ENCODE results near the gene S100A5.
A peak's percentile ranks its signal among the peaks of the same experiment; 100 is the strongest.
"Not testable (repeated sequence)": the region's sequence is repeated elsewhere in the genome, so short reads cannot be mapped to it uniquely, and the experiment has no call there.

S100A5 gene

DNA sequence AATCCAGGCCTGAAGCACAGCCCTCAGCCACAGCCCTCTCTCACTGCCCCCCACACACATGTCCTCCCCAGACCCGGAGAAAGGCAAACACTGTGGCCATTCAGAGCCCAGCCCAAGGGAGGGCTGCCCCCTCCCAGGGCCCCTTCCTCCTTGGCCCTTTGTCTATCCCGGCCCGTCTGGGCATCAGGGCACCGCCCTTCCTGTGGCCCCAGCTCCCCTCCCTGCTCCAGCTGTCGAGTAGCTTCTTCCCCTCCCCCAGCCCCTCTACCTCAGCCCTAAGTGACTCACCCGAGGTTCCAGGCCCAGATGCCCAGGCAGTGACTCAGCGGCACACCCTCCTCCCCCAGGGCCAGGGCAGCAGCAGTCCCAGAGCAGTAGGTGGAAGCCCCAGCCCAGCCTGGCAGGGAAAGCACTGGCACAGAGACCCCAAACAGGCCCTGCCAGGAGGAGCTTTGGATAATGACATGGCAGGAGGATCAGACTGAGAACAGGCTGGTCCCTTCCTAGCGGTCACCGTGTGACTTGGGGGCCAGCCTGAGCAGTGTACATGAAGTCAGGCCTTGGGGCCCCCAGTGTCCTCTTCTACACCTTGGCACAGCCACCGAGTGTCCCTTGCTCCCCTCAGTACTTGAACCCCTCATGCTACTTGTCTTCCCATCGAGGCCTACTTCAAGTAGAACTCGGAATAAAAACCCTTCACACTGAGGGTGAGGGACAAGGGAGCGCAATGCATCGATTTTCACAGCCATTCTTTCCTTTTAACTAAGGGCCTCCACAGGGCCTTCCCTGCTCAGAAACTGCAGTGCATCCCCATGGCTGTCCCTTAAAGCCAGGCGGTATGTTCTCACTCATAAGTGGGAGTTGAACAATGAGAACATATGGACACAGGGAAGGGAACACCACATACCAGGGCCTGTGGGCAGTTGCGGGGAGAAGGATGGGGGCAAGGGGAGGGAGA lies 26.0 kb upstream of the S100A5 start:
- peak; percentile 84 for DNase-seq

DNA sequence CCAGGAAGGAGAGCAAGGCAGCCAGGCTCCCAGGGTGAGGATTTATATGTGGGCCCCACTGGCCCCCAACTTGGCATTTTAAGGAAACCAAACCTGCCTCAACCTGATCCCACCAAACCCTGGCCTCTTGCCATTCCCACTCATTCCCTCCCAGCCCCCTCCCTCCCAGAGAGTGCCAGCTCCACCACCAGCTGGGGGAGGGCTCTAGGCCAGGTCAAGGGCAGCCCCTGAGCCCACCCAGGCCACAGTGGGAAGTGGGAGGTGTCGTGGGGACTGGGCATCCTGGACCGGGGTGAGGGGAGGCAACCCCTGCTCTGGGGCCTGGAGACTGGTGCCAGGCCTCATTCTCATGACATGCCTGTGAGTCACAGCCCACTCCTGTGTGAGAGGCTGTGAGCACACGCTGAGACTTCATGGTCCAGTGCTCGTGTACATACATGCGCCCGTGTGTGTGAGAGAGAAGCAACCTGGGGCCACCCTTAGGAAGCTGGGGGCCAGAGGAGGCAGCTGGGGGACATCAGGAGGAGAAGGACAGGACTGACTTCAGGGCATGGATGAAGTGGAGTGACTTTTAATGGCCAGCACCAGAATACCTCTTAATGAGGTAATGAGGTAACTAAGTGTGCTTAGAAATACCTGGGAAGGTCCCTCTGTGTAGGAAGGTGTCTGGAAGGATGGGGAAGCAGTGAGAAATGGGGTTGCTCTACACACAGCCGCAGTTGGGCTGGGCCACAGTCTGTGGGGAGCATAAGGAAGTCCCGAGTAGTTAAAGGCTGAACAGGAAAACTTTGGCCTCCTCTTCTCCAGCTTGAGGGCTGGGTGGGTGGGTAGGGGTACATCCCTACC lies 25.0 kb upstream of the S100A5 start, which contains the start of gene S100A2:
Gene S100A2, minus strand, starts transcription at position 316 of the 846 bp plus-strand sequence. CDS start 1,967 bp downstream, outside the sequence.
- DNase-seq = peak; percentile 89

DNA sequence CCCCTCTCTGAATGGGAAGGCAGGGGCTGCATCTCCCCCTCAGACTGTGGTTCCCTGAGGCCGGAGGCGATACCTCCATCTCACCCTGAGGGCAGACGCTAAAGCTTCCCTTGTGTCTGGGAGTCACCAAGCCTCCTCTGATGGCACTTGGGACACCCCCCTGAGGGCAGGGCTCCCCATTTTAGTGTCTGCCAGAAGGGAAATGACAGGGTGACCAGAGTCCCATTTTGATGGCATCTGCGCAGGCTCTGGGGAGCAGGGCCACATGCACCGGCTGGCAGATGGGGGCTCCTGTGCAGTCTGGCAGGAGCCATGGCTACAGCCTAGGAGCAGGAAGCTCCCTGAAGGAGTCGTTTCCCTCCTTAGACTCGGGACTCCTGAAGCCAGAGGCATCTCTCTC lies 23.3 kb upstream of the S100A5 start:
- DNase-seq = no peak

DNA sequence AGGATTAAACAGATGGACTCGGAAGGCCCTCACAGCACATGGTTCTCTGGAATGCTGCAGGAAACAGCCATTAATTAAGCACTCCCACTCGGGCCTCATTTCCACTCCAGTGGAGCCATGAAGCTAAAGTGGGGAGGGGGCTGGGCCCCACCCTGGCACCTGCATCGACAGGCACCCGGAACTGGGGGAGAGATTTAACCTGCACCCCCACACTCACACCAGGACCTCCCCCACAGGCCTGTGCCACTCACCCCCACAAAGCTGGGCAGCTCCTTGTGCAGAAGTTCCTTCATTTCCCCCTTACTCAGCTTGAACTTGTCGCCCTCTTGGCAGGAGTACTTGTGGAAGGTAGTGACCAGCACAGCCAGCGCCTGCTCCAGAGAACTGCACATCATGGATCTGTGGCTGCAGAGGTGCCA lies 22.8 kb upstream of the S100A5 start:
- no peak for DNase-seq

DNA sequence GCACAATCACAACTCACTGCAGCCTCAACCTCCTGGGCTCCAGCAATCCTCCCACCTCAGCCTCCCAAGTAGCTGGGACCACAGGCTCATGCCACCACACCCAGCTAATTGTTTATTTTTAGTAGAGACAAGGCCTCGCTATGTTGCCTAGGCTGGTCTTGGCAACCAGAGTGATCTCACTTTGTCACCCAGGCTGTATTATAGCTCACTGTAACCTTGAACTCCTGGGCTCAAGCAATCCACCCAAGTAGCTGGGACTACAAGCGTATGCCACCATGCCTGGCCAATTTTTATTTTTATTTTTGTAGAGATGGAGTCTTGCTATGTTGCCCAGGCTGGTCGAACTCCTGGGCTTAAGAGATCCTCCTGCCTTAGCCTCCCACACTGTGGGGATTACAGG lies 21.3 kb upstream of the S100A5 start:
- DNase-seq = not testable (repeated sequence)

DNA sequence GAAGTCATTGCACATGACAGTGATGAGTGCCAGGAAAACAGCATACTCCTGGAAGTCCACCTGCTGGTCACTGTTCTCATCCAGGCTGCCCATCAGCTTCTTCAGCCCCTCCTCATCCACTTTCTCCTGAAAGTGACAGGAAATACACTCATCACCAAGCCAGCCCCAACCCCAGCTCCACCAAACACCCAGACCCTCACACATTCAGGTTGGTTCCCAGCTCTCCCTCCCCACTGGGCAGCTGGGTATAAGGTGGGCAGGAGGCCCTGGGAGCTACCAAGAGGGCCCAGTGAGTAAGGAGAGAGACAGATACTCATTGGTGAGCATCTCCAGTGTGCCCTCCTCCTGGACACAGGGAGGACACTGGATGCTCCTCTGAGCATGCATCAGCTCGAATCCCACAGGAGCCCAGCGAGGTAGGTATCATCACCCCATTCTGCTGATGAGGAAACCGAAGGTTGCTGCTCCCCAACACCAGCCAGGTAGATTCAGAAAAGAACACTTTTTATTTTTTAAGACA lies 20.8 kb upstream of the S100A5 start:
- no peak for DNase-seq

DNA sequence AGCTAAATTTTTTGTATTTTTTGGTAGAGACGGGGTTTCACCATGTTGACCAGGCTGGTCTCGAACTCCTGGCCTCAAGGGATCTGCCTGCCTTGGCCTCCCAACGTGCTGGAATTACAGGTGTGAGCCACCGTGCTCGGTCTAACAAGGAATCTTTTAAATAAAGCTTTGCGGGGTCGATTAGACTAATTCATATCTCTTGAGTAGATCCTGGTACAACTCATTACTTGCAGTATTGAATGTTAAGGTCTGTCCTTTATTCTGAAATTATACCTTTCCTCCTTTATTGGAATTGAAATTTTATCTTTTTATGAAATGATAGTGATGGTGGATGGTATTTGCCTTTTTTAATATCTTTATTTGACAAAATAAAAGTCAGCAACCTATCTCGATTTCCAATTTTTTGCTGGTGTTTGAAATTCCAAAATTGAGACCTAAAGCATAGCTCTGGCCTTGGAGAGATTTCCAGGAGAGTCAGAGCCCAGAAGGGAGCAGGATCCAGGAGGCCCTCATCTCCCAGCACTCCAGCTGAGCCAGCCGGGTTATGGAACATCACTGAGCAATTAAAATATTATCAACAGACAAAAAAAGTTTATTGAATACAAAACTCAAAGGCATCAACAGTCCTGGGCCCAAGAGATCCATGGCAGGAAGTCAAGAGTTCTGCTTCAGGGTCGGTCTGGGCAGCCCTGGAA lies 20.2 kb upstream of the S100A5 start:
- no peak for DNase-seq

DNA sequence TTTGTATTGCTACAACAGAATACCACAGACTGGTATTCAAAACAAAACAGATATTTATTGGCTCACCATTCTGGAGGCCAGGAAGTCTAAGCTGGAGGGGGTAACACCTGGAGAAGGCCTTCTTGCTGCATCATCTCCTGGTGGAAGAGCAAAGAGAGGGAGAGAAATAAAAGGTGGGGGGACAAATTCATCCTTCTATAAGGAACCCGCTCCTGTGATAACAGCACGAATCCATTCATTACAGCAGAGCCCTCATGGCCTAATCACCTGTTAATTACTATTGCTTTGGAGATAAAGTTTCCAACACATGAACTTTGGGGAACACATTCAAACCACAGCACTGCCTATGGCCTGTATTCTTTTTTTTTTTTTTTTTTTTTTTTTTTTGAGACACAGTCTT lies 19.5 kb upstream of the S100A5 start:
- DNase-seq = no peak

DNA sequence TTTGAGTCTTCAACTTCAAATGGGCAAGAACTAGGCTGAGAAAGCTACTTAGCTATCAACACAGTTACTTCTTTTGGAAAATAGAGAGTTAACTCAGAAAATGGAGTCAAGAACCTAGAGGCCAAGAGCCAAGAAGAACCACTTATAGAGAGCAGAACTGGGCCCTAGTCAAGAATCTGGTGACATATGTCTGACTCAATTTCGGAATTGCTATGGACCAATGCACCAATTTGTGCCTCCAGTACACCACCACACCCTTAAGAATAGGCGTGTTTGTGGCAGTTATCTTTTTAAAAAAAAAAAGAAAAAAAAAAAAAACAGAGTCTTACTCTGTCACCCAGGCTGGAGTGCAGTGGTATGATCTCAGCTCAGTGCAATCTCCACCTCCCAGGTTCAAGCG lies 17.1 kb upstream of the S100A5 start:
- no peak for DNase-seq

DNA sequence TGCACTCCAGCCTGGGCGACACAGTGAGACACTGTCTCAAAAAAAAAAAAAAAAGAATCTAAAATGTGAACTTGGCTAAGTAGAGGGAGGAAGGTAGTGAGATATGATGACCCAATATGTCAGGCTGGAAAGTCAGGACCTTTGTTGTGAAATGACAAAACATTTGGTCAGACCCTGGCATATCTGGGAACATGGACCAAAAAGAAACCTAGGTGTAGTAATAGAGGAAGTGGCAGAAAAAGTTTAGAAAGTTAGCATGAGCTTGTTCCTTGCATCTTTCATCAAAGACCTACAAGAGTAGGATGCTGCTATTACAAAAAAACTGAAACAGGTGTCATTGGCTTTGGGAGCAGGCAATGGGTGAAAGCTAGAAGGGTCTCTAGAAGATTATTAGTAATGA lies 15.6 kb upstream of the S100A5 start:
- no peak for DNase-seq

DNA sequence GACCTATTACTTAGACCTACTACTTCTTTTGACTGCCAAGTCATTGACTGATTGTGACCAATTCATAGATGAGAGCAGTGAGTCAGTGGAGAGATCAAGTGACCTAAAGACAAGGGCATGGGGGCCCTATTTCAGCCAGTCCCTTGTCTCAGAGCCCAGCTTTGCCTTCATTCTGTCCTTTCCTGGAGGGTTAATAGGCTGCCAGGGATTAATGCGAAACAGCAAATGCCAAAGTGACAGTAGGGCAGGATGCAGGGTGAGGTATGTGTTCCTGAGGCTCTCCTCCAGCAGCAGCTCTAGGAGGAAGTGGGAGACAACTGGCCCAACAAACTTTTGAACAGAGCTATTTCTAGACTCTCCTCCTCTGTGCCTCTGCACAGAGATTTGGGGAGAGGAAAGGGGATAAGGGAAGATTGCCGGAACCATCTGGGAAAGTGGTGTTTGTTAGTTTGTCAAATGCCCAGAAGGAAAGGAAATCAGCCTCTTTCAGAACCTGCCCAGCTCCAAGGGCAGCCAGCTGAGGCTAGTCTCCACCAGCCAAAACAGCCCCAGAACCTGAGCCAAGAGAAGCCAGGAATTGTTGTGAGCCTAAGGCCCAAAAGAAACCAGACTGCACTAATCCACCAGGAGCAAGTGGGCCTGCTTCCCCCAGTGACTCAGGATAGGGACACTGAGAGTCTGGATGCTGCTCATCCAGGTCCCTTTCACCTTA lies 13.3 kb upstream of the S100A5 start:
- no peak for DNase-seq

DNA sequence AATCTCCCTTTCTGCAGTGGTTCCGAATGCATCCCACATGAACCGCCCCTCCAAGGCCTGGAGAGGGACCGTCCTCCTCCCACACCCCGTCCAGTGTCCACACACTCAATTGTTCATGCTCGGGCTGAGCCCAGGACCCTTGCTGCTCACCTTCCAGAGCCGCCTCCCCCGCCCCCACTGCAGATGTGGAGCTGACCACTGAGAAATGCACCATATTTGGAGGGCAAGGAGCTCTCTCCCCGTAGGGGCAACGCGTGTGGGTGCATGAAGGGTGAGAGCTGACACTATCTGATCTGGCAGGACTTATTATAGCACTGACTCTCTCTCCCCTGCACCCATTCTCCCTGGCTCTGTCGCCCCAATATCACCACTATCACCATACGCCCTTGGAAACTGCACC lies 12.4 kb upstream of the S100A5 start:
- DNase-seq = no peak

DNA sequence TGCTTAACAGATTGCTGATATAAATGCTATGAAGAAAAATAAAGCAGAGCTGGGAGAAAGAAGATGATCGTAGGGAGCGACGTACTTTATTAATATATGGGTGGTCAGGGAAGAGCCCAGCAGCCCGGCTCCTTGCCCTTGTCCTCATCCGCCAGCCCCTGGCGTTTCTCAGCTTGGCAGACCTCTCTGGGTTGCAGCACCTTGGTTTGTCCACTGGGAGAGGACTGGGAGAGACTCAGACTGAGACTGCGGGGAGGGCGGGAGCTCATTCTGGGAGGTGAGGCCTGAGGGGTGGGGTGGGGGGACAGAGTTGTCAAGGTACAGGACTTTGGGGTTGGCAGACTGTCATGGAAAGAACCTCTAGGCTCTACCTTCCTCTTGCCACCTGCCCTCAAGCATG lies 11.6 kb upstream of the S100A5 start:
- DNase-seq = no peak

DNA sequence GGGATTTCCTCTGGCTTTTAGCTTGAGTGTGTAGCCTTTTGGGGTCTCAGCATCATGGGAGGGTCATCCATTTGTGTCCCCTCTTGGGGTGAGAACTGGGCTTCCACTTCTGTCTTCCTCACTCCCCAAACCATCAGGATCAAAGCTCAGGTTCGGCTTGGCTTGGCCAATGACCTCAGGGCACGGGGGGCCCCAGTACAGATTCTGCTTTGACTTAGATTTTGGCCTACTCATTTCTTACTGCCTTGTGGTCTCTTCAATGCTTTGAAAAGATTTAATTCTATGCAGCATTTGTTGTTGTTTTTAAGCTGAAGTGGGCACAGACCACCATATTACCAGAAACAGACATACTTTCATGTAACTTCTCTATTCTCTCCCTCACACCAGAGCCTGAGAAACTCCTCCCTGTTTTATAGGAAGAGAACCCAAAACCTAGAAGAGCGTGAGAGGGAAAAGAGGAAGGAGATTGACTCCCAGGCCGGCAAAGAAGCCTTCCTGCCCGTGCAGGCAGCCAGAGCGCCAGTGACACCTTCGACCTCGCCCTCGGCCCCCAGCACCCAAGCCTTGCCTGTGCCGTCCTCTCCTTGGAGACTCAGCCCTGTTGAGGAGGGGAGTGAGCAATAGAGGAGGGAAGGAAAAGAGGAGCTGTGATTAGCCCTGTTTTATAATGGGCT lies 10.2 kb upstream of the S100A5 start:
- DNase-seq = no peak

DNA sequence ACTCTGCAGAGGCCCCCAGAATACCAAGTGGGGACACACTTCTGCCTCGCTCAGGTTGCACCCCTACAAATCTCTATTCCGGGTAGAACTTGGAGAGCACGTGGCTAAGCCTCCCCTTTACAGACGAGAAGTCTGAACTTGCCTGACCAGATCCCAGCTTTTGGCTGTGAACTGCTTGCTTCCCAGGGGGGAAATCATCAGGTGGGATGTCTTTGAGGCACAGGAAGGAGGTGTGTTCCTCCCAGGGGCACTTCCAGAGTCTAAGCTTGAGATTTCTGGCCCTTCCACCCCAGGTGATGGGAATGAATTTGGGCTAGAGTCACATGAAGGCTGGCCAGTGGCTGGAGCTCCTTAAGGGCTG lies 9.6 kb upstream of the S100A5 start:
- DNase-seq = no peak

DNA sequence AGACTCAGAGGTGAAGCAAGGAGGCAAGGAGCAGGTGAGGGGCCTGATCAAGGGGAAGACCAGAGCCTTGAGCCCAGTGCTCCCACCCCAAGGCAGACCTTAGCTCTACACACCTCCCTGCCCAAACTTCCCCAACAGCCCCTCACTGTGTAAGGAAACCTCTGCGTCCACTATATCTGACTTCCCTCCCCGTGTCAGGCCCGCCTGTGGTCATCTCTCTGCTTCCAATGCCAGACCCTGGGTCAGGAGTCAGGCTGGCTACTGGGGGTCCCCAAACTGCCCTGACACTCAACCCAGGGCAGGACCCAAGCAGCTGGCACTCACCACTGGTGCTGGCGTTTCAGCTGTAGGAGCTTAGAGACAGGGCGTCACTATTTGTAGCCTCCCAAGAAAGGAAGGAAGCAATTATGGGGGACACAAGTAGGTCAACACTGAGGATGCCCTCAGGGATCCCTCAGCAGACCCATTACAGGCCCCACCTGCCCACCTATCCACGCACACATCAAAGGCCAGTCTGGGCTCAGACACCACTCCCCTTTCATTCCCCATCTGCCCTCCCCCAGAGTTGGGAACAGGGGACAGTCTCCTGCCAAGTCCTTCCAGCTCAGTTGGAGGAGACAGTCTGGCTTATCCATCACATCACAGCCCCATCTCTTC lies 9.1 kb upstream of the S100A5 start:
- DNase-seq = no peak

DNA sequence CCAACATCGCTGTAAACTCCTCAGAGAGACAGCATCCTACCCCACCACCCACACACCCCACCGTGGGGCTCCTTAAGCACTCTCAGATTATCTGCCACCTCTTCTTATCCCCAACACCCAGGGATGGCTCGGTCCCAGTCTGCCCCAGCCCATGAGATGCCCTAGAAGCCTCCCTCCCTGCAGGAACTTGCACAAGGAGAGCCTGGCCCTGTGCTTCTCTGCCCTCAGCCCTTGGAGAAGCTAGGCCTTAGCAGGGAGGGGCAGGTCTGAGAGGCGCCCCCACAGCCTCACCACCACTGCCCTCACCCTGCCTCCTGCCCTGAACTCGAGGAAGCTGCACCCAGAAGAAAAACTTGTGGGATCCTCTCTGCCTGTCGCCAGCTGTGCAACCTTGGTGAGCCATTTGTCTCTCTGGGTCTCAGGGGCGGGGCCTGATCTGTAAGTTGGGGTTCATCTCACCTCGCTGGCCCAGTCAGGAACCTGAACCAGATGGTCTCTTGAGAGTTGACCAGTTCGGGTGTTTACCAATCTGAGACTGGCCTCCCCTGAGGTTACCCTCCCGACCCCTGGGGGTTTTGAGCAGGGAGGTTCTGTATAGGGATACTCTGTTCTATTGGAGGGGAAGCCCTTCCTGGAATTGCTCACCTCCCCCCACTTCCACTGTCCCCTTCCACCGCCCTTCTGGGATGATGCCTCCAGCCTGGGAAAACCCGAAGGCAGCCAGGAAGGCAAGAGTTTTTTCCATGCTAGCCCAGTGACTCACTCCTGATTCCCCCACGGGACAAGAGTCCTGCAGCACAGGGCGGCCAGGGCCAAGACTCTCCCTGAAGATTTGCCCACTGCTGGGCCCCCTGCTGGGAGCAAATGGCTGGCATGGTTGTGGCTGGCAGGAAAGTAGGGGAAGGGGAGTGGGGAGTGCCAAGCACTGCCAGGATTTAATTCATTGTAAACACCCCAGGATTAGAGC lies 8.3 kb upstream of the S100A5 start, which contains the start of gene S100A3:
Gene S100A3, minus strand, starts transcription at position 537 of the 967 bp plus-strand sequence. CDS start 773 bp downstream, outside the sequence.
- DNase-seq = no peak

DNA sequence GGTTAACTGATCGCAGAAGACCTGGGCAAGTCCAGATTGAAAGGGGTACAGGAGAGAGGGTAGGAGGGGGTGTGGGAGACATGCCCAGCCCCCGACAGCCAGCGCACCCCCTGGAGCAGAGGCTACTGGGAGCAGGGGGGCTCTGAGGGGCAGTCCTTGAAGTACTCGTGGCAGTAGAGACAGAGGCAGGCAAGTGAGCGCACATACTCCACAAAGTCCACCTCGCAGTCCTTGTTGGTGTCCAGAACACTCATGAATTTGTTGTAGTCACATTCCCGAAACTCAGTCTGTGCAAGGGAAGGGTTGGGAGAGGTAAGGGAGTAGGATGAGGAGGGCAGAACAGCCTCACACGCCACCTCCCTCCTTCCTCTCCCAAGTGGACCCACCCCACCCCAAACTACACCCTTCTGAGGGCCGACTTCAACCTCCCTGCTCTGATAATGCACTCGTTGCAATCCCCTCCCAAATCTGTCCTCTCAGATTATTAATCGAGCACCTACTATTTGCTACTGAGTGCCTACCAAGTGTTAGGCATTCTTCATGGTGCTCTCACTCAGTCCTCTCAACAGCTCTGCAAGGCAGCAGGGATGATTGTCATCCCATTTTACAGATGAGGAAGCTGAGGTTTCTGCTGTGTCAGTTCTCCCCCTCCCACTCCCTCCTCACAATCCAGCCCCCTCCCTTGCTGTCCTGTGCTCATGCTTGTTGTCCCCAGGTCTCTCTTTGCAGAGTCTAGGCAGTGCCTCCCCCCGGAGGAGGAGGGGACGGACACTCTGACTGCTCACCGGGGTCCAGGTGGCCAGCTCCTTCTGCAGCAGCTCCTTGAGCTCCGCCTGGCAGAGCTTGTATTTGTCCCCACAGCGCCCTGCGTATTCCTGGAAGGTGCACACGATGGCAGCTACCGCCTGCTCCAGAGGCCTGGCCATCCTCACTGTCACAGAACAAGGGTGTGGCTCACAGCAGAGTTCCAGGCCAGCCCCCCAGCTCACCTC lies 7.1 kb upstream of the S100A5 start:
- no peak for DNase-seq

All from DMS79 (cell line).